ELR (cell line): Measurements from ENCODE around the gene MANEAL.

ENCODE experiments used
- DNase-seq: peaks from one replicate; pipeline ENCODE4 v3.0.0-alpha.2; 2015; ENCODE audit warnings: low read depth

The MANEAL gene

DNA sequence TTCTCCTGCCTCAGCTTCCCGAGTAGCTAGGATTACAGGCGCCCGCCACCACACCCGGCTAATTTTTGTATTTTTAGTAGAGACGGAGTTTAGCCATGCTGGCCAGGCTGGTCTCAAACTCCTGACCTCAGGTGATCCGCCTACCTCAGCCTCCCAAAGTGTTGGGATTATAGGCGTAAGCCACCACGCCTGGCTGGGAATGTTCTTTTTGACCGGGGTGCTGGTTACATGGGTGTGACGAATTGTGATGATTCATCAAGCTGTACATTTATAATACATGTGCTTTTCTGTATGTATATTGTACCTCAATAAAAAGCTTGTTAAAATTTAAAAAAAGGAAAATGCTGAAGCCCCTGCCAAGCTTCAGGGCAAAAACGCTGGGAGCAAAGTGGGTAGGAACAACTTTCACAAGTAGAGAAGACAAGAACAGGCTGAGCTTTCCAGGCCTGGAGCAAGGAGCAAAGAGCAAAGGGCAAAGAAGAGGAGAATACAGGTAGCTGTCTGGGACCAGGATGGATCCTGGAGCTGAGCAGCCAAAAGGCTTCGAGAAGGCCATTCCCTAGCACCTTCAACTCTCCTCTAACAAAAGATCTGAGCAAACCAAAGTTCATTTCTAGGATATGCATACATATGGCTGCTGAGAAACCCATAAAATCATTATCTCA is 34.9 kb downstream of the MANEAL start:
- DNase-seq, result no peak

DNA sequence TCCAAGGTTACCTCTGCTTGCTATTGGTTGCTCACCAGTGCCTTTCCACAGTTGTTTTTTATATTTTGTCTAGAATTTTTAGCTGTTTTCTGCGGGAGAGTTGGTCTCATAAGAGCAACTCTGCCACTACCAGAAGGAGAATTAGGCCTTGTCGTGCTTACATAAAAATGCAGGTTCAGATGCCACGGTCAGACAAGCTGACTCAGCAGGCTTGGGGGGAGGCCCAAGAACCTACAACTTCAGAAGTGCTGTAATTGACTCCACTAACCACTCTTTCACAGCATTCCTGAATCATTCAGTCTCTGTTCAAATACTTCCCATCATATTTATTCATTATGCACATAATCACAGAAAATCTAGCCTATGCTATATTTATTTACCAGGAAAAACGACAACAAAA is 37.5 kb downstream of the MANEAL start:
- no peak for DNase-seq

DNA sequence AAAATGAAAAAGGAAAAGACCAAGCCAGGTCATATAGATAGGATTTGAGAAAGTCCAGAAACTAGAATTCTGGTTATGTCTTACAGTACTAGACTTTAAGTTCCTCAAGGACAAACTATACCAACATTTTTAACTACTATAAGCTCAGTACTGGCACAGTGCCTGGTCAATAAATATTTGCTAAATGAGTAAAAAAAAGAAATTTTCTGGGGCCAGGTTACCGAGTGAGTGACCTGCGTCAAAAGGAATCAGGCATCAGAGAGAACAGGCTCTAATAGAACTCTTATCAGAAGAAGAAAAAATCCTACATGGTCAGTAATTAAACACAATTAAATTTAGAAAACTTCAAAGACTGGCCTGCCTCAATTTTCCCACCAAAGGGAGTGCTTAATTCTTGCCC is 38.2 kb downstream of the MANEAL start:
- no peak for DNase-seq

DNA sequence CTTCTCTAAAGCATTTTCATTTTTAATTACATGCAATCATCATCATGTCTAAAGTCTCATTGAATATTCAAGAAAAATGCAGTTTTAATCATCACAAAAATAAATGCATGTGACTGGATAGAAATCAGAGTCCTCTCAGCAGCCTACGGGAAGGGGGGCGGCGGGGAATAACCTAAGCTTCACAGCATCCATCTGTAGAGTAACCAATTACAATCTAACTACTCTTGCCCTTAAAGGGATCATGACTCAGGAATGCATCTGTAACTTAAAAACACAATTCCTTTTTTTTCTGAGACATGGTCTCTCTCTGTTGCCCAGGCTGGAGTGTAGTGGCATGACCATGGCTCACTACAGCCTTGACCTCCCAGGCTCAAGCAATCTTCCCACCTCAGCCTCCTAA is 43.1 kb downstream of the MANEAL start:
- DNase-seq, result no peak

DNA sequence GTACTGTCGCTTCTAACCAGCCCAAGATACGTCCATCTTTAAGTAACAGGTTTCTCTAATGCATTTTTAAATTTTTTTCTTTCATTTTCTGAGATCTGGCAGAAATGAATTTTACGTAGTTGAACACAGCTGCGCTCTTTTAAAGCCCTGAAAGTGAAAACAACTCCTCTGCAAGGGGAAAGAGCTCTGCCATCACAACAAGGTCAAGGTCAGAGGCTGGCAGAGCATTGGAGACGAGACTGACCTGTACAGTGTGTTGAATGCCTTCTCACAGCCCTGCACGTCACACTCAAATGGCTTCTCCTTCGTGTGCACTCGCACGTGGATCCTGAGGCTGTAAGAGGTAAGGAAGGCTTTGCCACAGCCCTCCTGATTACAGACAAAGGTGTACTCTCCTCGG is 46.0 kb downstream of the MANEAL start:
- no peak for DNase-seq

DNA sequence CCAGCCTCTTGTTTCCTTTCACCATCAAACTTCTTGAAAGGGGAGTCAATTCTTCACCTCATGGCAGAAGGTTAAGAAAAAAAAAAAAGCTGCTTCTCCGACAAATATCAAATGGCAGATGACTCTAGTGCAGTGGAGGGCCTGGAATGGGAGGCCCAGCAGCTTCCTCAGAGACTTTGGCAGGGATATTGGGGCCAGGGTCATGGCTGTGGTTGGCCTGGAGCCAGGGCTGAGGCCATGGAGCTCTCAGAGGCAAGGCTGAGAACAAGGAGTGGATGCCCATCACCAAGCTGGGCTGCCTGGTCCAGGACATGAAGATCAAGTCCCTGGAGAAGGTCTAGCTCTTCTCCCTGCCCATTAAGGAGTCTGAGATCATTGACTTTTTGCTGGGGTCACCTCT is 47.1 kb downstream of the MANEAL start:
- DNase-seq, result no peak

DNA sequence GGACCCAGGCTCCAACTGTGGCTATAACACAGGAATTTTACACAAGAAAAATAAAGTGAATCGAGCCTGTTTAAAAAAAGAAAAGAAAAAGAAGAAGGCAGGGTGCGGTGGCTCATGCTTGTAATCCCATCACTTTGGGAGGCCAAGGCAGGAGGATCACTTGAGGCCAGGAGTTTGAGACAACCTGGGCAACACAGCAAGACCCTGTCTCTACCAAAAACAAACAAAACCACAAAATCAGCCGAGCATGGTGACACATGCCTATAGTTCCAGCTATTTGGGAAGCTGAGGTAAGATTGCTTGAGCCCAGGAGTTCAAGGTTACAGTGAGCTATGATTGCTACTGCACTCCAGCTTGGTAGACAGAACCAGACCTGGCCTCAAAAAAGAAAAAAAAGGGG is 48.0 kb downstream of the MANEAL start:
- DNase-seq, result no peak

DNA sequence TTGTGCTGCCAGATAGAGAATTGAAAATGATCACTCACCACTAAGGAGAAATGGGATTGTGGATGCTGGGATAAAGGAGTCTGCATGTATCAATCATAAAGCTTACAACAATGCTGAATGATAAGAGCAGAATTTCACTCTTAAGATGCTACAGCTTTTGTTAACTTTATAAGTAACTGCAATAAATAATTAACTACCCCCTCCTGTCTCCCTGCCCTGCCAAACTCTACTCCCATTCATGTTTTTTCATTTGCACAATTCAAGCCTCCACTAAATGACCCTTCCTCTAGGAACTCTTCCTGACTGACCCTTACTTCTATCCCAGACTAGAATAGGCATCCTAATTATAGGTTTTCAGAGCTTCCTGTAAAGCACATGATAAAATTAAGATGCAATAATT is 50.9 kb downstream of the MANEAL start:
- no peak for DNase-seq

DNA sequence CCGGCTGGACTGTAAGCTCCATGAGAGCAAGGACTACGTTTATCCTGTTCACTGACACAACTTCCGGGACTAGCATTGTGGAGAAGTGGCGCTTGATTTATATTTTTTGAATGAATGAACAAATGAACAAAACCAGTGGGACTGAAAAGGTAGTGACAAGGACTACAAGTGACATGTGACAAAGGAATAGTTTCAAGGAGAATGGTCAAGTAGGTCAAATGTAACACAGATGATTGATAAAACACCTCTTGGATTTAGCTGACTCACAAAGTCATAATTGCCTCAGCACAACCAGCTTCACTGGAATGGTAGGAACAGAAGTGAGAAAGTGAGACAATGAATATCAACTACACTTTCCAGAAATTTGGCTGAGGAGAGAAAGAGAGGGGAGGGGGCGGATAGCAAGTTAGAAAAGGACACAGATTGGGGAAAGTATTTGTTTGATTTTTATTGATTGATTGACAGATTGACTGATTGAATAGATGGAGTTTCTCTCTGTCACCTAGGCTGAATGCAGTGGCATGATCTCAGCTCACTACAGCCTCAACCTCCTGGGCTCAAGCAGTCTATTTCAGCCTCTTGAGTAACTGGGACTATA is 51.5 kb downstream of the MANEAL start:
- no peak for DNase-seq

DNA sequence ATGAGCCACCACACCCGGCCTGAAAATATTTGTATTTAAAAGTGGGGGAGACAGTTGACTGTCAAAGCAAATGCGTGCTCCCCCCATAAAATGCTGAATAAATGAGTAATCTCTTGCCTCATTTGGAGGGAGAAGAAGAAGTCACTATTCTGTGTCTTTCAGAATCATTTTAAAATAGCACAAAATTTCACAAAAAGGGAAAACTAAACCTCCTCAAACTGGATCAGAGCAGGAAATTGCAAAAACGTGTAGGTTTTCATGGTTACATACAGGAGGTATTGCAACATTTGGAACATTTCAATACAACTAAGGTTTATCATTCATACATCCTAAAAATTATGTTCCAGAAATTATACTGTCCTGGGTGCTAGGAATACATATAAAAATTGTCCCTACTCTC is 52.1 kb downstream of the MANEAL start:
- DNase-seq, result no peak

DNA sequence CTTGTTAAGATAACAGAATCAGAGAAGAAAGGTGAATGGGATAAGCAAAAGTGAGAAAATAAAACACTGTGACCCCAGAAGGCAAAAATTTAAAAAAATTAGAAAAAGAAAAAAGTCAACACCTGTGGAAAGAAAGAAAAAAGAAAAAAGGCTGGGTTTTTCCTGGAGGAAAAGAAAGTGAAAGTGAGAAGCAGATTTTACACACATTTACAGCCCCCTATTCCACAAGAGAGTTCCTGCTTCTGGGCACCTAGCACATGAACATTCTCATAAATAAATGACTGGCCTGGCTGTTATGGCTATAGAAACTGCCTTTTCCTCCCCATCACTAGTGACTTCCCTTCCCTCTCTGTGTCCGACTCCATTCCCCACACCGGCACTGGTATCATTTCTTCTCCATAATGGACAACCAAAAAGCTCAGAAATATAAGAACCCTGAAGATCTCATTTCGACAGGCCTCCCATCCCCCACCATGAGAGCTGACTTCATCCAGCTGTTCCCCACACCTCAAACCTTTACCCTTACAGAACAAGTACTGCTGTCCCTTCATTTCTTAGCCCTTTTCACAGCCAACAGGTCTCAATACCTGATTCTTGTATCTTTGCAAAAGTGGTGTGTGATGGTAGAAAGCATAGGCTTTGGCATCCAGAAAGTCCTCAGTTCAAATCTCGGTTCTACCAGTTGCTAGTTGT is 53.1 kb downstream of the MANEAL start:
- no peak for DNase-seq

DNA sequence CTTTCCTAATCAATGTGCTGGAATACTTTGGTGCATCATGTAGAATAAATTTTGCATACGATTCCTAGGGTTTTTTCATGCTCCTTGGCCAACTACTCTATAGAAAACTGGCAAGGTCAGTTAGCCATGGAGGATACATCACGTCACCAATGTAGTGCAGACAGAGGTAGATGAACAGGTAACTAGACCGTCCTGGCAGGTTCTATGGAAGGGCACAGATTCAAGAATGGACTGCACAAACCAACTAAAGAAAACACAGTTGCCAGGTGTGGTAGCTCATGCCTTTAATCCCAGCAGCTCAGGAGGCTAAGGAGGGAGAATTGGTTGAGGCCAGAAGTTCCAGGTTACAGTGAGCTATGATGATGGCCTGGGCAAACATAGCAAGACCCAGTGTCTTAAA is 55.8 kb downstream of the MANEAL start:
- no peak for DNase-seq

DNA sequence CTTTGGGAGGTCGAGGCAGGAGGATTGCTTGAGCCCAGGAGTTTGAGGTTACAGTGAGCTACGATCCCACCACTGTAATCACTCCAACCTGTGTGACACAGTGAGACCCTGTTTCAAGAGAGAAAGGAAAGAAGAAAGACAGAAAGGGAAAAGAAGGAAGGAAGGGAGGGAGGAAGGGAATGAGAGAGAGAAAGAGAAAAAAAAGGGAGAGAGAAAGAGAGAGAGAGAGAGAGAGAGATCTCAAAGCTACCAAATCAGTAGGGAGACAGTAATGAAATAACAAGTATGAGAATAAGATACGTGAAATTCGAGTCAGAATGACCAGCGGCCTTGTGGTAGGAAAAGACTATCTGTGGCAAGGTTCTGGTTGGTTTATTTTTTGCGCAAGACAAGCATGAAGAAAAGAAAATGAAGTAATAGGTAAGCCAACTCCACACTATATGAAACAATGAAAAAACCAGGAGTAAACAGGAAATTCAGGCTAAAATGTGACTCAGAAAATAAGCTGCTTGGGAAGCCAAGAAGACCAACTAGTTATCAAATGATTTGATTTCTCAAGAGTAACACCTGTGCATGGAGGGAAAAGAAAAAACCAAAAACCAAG is 56.8 kb downstream of the MANEAL start:
- DNase-seq, result no peak
